Thyroid gland (tissue), 4 donors: ENCODE data around the gene TMEM37. TPM values are rescaled to one million over a fixed set of nuclear protein-coding genes. Genes with fewer than 3 reads are reported as not detected.
A peak's percentile ranks its signal among the peaks of the same experiment; 100 is the strongest.

Experiments
- DNase-seq, 2 donors: peaks; one replicate each; pipeline ENCODE4 v3.0.0-alpha.2; 2019
- H3K27ac ChIP-seq, 3 donors: fragments of 200-600 bp; sonication (generic); 1 replicate in 2 of 3; 2 replicates in 1 of 3; pipeline ENCODE4 v1.5.1; 2016 to 2019; ENCODE audit warnings: mild to moderate bottlenecking in 1 of 3, moderate library complexity in 1 of 3
- H3K27me3 ChIP-seq: fragments of 200-600 bp; sonication (generic); one replicate; pipeline ENCODE4 v1.5.1; 2019
- H3K36me3 ChIP-seq, 2 donors: fragments of 200-600 bp; sonication (generic); one replicate each; pipeline ENCODE4 v1.5.1; 2016 to 2019
- H3K4me1 ChIP-seq, 2 donors: fragments of 200-600 bp; sonication (generic); one replicate each; pipeline ENCODE4 v1.5.1; 2017 to 2019
- H3K4me3 ChIP-seq, 3 donors: fragments of 200-600 bp; sonication (generic); replicated peaks in 1 of 3; 1 replicate in 2 of 3; 2 replicates in 1 of 3; pipeline ENCODE4 v1.5.1; 2016; ENCODE audit warnings: mild to moderate bottlenecking in 1 of 3
- H3K9me3 ChIP-seq: fragments of 200-600 bp; sonication (generic); one replicate; pipeline ENCODE4 v1.5.1; 2017
- POLR2A ChIP-seq, 2 donors: fragments of 450-650 bp; IDR thresholded peaks; one replicate each; pipeline ENCODE4 v1.6.1; 2017; ENCODE audit warnings: antibody characterized with exemption in 2 of 2, mild to moderate bottlenecking in 2 of 2, moderate library complexity in 1 of 2
- WGBS, 2 donors: methylation state at CpG; one replicate each; pipeline ENCODE4 v1.1.5; 2017; 5-methylcytosine and 5-hydroxymethylcytosine counted together
- intact Hi-C: fragments of 100-400 bp; cut with DNase I; formaldehyde crosslinking; loops from one replicate; pipeline ENCODE4 v1.15.1; 2023
- total RNA-seq, 4 donors: library from RNA; depleted of rRNA; stranded (reverse); fragments of >200 nt; gene quantifications; one replicate each; pipeline ENCODE4 v1.2.3, GENCODE V29; 2016
- TF ChIP-seq, protein P1 (sequence below), 6 experiments: fragments of 200-600 bp in 3 of 6; fragments of 450-650 bp in 3 of 6; sonication (generic) in 3 of 6; IDR thresholded peaks; one replicate each; pipeline ENCODE4 v1.5.1; 2016 to 2019; ENCODE audit warnings: antibody characterized with exemption in 6 of 6, mild to moderate bottlenecking in 2 of 6, inconsistent platforms in 1 of 6, moderate library complexity in 1 of 6

Gene TMEM37
- total RNA-seq, 4 donors from 2014 or later, result 34.4 to 50.2 (median 43.1) TPM

DNA sequence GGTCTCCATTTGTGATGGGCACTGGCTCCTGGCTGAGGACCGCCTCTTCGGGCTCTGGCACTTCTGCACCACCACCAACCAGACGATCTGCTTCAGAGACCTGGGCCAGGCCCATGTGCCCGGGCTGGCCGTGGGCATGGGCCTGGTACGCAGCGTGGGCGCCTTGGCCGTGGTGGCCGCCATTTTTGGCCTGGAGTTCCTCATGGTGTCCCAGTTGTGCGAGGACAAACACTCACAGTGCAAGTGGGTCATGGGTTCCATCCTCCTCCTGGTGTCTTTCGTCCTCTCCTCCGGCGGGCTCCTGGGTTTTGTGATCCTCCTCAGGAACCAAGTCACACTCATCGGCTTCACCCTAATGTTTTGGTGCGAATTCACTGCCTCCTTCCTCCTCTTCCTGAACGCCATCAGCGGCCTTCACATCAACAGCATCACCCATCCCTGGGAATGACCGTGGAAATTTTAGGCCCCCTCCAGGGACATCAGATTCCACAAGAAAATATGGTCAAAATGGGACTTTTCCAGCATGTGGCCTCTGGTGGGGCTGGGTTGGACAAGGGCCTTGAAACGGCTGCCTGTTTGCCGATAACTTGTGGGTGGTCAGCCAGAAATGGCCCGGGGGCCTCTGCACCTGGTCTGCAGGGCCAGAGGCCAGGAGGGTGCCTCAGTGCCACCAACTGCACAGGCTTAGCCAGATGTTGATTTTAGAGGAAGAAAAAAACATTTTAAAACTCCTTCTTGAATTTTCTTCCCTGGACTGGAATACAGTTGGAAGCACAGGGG lies 5.5 kb downstream of the TMEM37 start:
- peaks cover 38 to 59% of the 10 kb centered on the region in 2 donors for H3K4me1 ChIP-seq
- no peaks in the 10 kb centered on the region for H3K27me3 ChIP-seq
- H3K27ac ChIP-seq, result peak overlapping the region in 2 of 3 donors; percentile 94 to 97
- TF ChIP-seq POLR2A (IDR thresholded peaks at IDR 0.05), result no peak
- TF ChIP-seq, protein P1, sequence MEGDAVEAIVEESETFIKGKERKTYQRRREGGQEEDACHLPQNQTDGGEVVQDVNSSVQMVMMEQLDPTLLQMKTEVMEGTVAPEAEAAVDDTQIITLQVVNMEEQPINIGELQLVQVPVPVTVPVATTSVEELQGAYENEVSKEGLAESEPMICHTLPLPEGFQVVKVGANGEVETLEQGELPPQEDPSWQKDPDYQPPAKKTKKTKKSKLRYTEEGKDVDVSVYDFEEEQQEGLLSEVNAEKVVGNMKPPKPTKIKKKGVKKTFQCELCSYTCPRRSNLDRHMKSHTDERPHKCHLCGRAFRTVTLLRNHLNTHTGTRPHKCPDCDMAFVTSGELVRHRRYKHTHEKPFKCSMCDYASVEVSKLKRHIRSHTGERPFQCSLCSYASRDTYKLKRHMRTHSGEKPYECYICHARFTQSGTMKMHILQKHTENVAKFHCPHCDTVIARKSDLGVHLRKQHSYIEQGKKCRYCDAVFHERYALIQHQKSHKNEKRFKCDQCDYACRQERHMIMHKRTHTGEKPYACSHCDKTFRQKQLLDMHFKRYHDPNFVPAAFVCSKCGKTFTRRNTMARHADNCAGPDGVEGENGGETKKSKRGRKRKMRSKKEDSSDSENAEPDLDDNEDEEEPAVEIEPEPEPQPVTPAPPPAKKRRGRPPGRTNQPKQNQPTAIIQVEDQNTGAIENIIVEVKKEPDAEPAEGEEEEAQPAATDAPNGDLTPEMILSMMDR (IDR thresholded peaks at IDR 0.05), result no peak
- no peak overlapping the region for H3K4me3 ChIP-seq
- DNase-seq, result no peak
- WGBS, 2 donors, result 97 to 98% methylated on average over 14 to 21 of the region's 22 CpGs
- H3K9me3 ChIP-seq, result no peaks in the 10 kb centered on the region
- intact Hi-C loops, result no loop called here
- no peaks in the 10 kb centered on the region for H3K36me3 ChIP-seq

DNA sequence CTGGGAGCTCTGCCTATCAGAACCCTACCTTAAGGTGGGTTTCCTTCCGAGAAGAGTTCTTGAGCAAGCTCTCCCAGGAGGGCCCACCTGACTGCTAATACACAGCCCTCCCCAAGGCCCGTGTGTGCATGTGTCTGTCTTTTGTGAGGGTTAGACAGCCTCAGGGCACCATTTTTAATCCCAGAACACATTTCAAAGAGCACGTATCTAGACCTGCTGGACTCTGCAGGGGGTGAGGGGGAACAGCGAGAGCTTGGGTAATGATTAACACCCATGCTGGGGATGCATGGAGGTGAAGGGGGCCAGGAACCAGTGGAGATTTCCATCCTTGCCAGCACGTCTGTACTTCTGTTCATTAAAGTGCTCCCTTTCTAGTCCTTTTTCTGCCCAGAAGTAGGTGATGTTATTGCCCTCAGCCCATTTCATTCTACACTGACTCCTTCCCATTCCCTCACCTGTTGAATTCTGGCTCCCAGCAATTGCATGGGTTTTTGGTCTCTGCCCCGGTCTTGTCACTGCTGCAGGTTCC lies 6.5 kb downstream of the TMEM37 start:
- no peaks in the 10 kb centered on the region for H3K36me3 ChIP-seq
- TF ChIP-seq, protein P1 (IDR thresholded peaks at IDR 0.05), result no peak
- intact Hi-C loops, result no loop called here
- H3K27ac ChIP-seq, result no peak overlapping the region
- DNase-seq, result no peak
- H3K27me3 ChIP-seq, result no peaks in the 10 kb centered on the region
- H3K4me1 ChIP-seq, result peaks cover 32 to 49% of the 10 kb centered on the region in 2 donors
- WGBS, 2 donors, result 90 to 94% methylated on average over 6 of the region's 6 CpGs
- H3K4me3 ChIP-seq, result no peak overlapping the region
- H3K9me3 ChIP-seq, result no peaks in the 10 kb centered on the region

DNA sequence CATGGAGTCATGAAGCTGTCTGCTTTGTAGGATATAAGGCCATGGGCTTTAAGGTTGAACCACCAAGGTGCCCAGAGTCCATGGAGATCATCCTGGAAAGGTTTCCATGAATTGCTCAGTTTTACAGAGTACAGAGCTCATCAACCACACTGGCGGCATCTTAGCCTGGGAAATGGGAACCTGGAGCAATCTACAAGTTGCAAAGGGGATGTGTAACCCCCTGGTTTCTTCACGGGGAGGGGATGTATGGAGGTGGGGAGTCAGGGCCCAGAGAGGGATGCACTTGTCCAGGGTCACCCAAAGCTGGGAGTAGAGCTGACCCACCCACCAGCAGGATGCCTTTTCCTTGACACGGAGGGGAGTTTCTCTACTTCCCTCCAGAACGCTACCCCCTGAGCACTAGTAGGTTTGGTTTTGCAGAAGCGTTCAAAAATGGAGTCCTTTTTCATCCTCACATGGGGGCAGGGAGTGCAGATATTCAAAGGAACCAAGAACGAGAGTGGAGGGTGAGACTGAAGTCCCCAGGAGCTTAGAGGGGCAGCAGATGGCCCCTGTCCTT lies 7.2 kb downstream of the TMEM37 start:
- intact Hi-C loops, result no loop called here
- H3K4me3 ChIP-seq, result no peak overlapping the region
- 90 to 94% methylated on average over 6 of the region's 6 CpGs for WGBS, 2 donors

DNA sequence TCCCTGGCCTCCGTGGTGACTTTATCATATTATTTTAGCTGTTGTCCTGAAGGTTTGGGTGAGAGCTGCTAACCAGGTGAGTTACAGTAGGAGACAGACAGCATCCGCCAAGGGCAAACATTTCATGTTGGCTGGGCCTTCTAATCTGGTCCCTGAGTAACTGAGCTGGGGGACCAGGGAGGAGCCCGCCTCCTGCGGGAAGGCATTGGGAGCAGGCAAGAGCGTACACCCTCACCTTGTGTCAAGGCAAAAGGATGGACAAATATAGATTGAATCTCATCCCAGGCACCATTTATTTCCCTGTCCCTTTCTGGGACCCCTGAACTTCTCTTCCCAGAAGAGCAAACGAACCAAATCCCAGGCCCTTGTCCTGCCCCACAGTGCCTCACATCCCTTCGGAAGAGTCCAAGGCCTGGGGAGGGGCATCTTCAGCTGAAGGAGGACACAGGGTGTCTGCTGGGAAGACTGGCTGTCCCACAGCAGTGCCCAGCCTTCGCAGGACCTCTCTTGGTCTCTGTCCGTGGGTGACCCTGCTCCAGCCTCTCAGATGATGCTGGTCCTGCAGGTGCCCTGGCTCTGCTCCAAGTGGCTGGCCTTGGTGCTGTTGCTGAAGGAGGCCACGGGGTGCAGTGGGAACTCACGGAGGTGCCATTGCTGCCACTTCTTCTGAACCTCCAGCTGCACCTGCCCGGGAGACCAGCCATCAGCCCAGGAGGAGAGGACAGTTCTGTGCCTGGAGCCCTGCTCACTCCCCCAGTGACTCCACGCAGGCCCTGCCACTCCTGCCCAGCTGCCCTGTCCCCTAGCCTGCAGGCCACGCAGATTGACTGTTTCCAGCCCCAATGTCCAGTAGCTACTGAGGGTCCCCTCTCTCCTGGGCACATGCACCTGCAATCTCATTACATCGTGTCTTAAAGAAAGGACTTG lies 8.2 kb downstream of the TMEM37 start:
- WGBS, 2 donors, result 71 to 82% methylated on average over 13 to 14 of the region's 15 CpGs
- H3K27ac ChIP-seq, result no peak overlapping the region
- TF ChIP-seq POLR2A (IDR thresholded peaks at IDR 0.05), result no peak
- TF ChIP-seq, protein P1 (IDR thresholded peaks at IDR 0.05), result no peak
- H3K4me1 ChIP-seq, result peaks cover 17 to 33% of the 10 kb centered on the region in 2 donors
- H3K9me3 ChIP-seq, result no peaks in the 10 kb centered on the region
- no peaks in the 10 kb centered on the region for H3K36me3 ChIP-seq
- no peak overlapping the region for H3K4me3 ChIP-seq
- peak; percentile 54 to 55 for DNase-seq
- no peaks in the 10 kb centered on the region for H3K27me3 ChIP-seq
- intact Hi-C loops, result no loop called here

More for the DNA sequence above, 7.2 kb downstream of the TMEM37 start:
- no peaks in the 10 kb centered on the region for H3K9me3 ChIP-seq
- H3K27me3 ChIP-seq, result no peaks in the 10 kb centered on the region
- DNase-seq, result no peak
- TF ChIP-seq, protein P1 (IDR thresholded peaks at IDR 0.05), result no peak
- no peak for TF ChIP-seq POLR2A (IDR thresholded peaks at IDR 0.05)
- no peaks in the 10 kb centered on the region for H3K36me3 ChIP-seq
- H3K4me1 ChIP-seq, result peaks cover 26 to 43% of the 10 kb centered on the region in 2 donors
- no peak overlapping the region for H3K27ac ChIP-seq
